ENCODE results near the gene ZFP36. TPM values are rescaled to one million over a fixed set of nuclear protein-coding genes. Genes with fewer than 3 reads are reported as not detected.
A peak's percentile ranks its signal among the peaks of the same experiment; 100 is the strongest.

The ZFP36 gene
- total RNA-seq, 1 donor from 2014 or later: 3.1 TPM

DNA sequence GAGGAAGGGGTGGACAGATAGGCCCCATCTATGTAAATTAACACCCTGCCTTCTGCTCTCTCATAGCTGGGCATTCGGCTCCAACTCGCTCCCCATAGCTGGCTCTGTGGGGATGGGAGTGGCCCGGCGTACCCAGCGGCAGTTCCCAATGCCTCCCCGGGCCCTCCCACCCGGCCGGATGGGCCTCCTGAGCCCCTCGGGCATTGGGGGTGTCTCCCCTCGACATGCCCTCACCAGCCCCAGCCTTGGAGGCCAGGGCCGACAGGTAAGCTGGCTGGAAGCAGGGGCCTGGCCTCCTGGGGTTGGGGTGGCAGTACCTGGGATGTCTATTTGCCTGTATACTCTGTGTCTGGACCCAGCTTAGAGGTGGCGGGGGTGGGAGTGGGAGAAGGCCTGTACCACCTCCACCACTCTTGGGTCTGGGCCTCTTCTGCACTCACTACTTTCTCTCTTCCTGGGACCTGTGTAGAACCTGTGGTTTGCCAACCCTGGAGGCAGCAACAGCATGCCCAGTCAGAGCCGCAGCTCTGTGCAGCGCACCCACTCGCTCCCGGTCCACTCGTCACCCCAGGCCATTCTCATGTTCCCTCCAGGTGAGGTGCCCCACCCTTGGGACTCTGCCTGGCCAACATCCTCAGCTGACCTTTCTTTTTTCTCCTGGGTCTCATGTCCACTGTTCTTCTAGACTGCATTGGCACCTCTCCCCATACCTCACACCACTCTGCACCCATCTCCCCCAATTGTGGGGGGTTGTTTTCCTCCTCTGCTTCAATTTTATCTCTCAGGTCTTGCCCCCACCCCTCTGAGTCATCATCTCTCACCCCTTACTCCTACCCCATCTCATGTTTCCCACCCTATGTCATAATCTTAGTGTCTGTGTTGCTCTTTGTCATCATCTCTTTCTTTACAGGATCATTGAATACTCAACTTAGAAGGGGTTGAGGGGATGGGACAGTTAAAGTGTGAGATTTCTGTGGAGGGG lies 25.8 kb upstream of the ZFP36 start:
- Mint-ChIP-seq H3K27ac (ENCODE audit: unreplicated experiment) (no peak overlapping the region), H3K4me3 (ENCODE audit: unreplicated experiment) (no peak overlapping the region), H3K27me3 (ENCODE audit: unreplicated experiment) (peaks cover 2% of the 10 kb centered on the region), H3K9me3 (ENCODE audit: unreplicated experiment) (peaks cover 4% of the 10 kb centered on the region), H3K4me1 (ENCODE audit: low read depth, unreplicated experiment) (no peaks in the 10 kb centered on the region), H3K36me3 (ENCODE audit: unreplicated experiment) (peaks cover 10% of the 10 kb centered on the region)
- TF ChIP-seq, protein P1, sequence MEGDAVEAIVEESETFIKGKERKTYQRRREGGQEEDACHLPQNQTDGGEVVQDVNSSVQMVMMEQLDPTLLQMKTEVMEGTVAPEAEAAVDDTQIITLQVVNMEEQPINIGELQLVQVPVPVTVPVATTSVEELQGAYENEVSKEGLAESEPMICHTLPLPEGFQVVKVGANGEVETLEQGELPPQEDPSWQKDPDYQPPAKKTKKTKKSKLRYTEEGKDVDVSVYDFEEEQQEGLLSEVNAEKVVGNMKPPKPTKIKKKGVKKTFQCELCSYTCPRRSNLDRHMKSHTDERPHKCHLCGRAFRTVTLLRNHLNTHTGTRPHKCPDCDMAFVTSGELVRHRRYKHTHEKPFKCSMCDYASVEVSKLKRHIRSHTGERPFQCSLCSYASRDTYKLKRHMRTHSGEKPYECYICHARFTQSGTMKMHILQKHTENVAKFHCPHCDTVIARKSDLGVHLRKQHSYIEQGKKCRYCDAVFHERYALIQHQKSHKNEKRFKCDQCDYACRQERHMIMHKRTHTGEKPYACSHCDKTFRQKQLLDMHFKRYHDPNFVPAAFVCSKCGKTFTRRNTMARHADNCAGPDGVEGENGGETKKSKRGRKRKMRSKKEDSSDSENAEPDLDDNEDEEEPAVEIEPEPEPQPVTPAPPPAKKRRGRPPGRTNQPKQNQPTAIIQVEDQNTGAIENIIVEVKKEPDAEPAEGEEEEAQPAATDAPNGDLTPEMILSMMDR (IDR thresholded peaks at IDR 0.05; ENCODE audit: partially characterized antibody, unreplicated experiment): no peak
- no peak for DNase-seq

DNA sequence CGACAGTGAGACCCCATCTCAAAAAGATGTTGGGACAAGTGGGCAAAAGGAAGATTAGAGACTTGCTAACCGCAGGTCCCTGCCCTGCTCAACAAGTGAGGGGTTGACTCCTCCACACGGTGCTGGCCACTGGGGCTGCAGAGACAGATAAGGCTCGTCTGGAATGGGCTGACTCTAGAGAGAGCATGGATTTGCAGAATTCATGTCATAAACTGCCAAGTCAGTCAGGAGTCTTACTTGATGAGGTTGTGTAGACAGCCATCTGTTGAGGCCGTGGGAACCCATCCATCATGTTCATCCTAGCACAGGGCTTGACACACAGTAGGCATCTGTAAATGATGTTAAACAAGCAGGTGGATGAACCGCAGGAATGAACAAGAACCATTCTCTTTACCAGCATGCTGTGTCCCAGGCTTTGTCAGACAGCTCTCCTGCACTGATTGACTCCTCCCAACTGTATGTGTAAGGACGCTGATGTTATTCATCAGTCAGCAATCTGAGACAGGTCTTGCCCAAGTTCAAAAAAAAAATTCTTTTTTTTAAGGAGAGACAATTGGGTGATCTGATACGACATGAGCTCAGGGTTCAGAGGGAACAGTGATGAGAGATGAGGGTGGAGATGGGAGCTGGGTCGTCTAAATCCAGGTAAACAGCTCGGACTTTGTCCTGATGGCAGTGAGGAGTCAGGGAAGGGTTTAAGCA lies 24.6 kb upstream of the ZFP36 start:
- H3K4me1 Mint-ChIP-seq (ENCODE audit: low read depth, unreplicated experiment): no peaks in the 10 kb centered on the region
- H3K27ac Mint-ChIP-seq (ENCODE audit: unreplicated experiment): no peak overlapping the region
- H3K4me3 Mint-ChIP-seq (ENCODE audit: unreplicated experiment): peak overlapping the region; percentile 22
- TF ChIP-seq, protein P1 (IDR thresholded peaks at IDR 0.05; ENCODE audit: partially characterized antibody, unreplicated experiment): no peak
- peaks cover 3% of the 10 kb centered on the region for H3K9me3 Mint-ChIP-seq (ENCODE audit: unreplicated experiment)
- H3K27me3 Mint-ChIP-seq (ENCODE audit: unreplicated experiment): peaks cover under 1% of the 10 kb centered on the region
- H3K36me3 Mint-ChIP-seq (ENCODE audit: unreplicated experiment): peaks cover 6% of the 10 kb centered on the region
- DNase-seq: no peak

DNA sequence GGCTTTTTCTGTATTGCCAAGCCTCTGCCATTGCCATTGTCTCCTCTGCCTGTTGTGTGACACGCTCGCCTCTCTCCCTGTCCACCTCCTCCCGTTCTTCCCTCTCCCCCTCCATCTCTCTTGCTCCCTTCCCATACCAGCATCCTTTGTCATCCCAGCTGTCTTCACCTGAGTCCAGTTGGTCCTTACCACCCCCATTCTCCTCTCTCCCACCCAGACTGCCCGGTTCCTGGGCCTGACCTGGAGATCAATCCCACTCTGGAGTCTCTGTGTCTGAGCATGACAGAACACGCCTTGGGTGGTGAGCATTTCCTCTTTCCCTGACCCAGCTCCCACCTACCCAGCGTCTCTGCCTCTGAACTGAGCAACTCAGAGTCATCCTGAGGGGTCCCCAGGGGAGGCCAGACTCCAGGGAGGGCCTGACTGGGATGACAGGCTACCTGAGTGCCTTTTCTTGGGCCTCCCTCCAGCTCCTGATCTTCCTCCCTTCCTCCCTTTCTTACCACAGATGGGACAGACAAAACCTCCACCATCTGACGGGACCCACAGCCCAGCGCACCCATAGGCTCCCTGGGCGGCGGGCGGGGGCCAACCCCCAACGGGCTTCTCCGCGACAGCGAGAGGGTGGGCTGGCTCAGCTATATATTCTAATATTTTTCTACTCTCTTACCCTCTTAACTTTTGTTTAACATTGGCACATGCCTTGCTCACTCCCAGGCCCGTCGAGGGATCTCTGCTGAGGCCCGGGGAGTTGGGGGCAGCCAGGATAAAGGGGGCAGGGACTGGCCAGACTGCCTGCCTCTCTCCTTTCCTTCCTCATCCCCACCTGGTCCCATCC lies 23.4 kb upstream of the ZFP36 start:
- H3K36me3 Mint-ChIP-seq (ENCODE audit: unreplicated experiment): peaks cover 5% of the 10 kb centered on the region
- no peak overlapping the region for H3K4me3 Mint-ChIP-seq (ENCODE audit: unreplicated experiment)
- no peak for DNase-seq
- H3K4me1 Mint-ChIP-seq (ENCODE audit: low read depth, unreplicated experiment): no peaks in the 10 kb centered on the region
- H3K27ac Mint-ChIP-seq (ENCODE audit: unreplicated experiment): no peak overlapping the region
- peaks cover 3% of the 10 kb centered on the region for H3K9me3 Mint-ChIP-seq (ENCODE audit: unreplicated experiment)
- no peaks in the 10 kb centered on the region for H3K27me3 Mint-ChIP-seq (ENCODE audit: unreplicated experiment)
- TF ChIP-seq, protein P1 (IDR thresholded peaks at IDR 0.05; ENCODE audit: partially characterized antibody, unreplicated experiment): no peak

DNA sequence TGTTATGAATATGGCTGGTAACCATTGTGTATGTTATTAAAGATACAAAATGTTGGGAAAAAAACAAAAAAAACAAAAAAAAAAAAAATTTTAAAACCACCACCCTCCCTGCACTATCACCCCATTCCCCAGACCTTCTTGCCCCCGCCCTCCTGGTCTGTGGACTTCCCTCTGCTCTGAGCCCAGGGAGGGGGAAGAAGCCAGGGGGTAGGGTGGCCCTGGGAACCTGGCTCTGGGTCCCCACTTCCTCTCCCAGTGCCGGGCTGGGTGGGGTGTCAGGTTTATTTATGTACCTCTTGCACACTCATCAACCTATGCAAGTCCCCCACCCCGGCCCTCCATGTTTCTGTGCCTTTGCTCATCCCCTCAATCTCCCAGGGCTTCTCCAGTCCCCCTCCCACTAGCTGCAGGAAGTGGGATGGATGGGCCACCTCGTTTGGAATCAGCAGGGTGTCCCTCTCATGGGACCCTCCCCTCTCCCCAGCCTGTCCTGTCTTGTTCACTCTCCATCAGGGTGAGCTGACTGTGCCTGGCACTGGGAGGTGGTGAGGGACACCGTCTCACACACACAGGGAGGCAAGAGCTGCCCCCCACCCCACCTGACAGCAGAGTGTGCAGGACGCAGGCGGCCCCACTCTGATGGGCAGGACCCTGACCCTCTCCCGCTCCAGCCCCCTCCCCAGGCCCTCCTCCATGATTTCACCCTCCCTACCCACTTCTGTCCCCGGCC lies 21.6 kb upstream of the ZFP36 start:
- Mint-ChIP-seq H3K4me1 (ENCODE audit: low read depth, unreplicated experiment) (no peaks in the 10 kb centered on the region), H3K27ac (ENCODE audit: unreplicated experiment) (no peak overlapping the region), H3K27me3 (ENCODE audit: unreplicated experiment) (no peaks in the 10 kb centered on the region), H3K36me3 (ENCODE audit: unreplicated experiment) (no peaks in the 10 kb centered on the region), H3K9me3 (ENCODE audit: unreplicated experiment) (peaks cover 3% of the 10 kb centered on the region), H3K4me3 (ENCODE audit: unreplicated experiment) (no peak overlapping the region)
- TF ChIP-seq, protein P1 (IDR thresholded peaks at IDR 0.05; ENCODE audit: partially characterized antibody, unreplicated experiment): no peak
- DNase-seq: no peak

Data from glutamatergic neuron (in vitro differentiated cells).